Measurements from ENCODE around the gene OR1D5. TPM values are rescaled to one million over a fixed set of nuclear protein-coding genes. Genes with fewer than 3 reads are reported as not detected.

OR1D5 gene
- total and polyA plus RNA-seq, 10 of the 15 experiments (the other 5 are each of a cell fraction or from before 2014, with no cell fraction given) = not detected

- H4K20me1 ChIP-seq (ENCODE audit: control insufficient read depth, insufficient read depth) = no peaks in the 10 kb centered on the region
- RAD21 ChIA-PET (ENCODE audit: unreplicated experiment) = no interaction called here
- SMC1A ChIA-PET (ENCODE audit: uncharacterized antibody, unreplicated experiment) = no interaction called here
- CTCF ChIA-PET = no interaction called here
- no peak overlapping the region for H3K27ac ChIP-seq (ENCODE audit: control insufficient read depth, insufficient read depth)
- H3K4me3 ChIP-seq = no peak overlapping the region
- 28% methylated on average over 6 of the region's 6 CpGs for WGBS (ENCODE audit: insufficient coverage, insufficient replicate concordance, low lambda C conversion rate, missing lambda C conversion rate)
- intact Hi-C loops (cut with micrococcal nuclease; ENCODE audit: unreplicated experiment) (no loop called here), in situ Hi-C loops (cut with MboI) (no loop called here)
- H3K36me3 ChIP-seq (ENCODE audit: control insufficient read depth in 2 of 2, insufficient read depth in 2 of 2, low read length in 1 of 2) = no peaks in the 10 kb centered on the region
- DNase-seq (ENCODE audit: low read depth, low spot score) (no peak), FAIRE-seq (no peak), ATAC-seq (no peak)
- H3K79me2 ChIP-seq (ENCODE audit: control insufficient read depth, insufficient read depth, low read length) = no peaks in the 10 kb centered on the region
- no peak overlapping the region for H3K9ac ChIP-seq (ENCODE audit: control insufficient read depth, insufficient read depth, low read length)
- POLR2A ChIA-PET = no interaction called here
- H3K4me2 ChIP-seq (ENCODE audit: control insufficient read depth, insufficient read depth) = no peak overlapping the region
- no peaks in the 10 kb centered on the region for H3K9me3 ChIP-seq (replicated peaks; ENCODE audit: control insufficient read depth, insufficient read depth, low read length)
- no peak overlapping the region for H2AFZ ChIP-seq (ENCODE audit: control insufficient read depth, low read depth, low read length)
- no TSS peak for BruUV-seq (replicated peaks)
- no peak for TF ChIP-seq SKIL (IDR thresholded peaks at IDR 0.05; ENCODE audit: low read depth, poor library complexity, severe bottlenecking)
- no peak for TF ChIP-seq IKZF1 (conservative IDR thresholded peaks at IDR 0.05)
- TF ChIP-seq ZBED1 (IDR thresholded peaks at IDR 0.05; ENCODE audit: borderline replicate concordance) = no peak
- TF ChIP-seq RCOR1 (conservative IDR thresholded peaks at IDR 0.05; ENCODE audit: low read depth, low read length) = no peak
- no peak for TF ChIP-seq ASH2L (IDR thresholded peaks at IDR 0.05; ENCODE audit: borderline replicate concordance, low read depth)
- no peak for TF ChIP-seq RB1 (IDR thresholded peaks at IDR 0.05; ENCODE audit: borderline replicate concordance)
- TF ChIP-seq TCF7 (IDR thresholded peaks at IDR 0.05; ENCODE audit: borderline replicate concordance) = no peak
- no peak for TF ChIP-seq ATF2 (IDR thresholded peaks at IDR 0.05; ENCODE audit: low read length)
- H3K27me3 ChIP-seq (replicated peaks in 1 of 2; ENCODE audit: control insufficient read depth in 2 of 2, insufficient read depth in 2 of 2, low read length in 1 of 2) = no peaks in the 10 kb centered on the region; a peak in 1 of 4 replicates
- no peaks in the 10 kb centered on the region for H3K4me1 ChIP-seq (ENCODE audit: control insufficient read depth, insufficient read depth, low read length)
Measured at GRCh38 chr17:3036800-3037199, 26.6 kb downstream of the OR1D5 start.

All from GM12878 (cell line).